ENCODE results near the gene THSD8.
"Not testable (repeated sequence)": the region's sequence is repeated elsewhere in the genome, so short reads cannot be mapped to it uniquely, and the experiment has no call there.

The THSD8 gene

GRCh38 chr19:12792051-12792852, 9.6 kb upstream of the THSD8 start:
- peak; percentile 67 for DNase-seq (ENCODE audit: low read depth)

GRCh38 chr19:12792853-12793289, 9.0 kb upstream of the THSD8 start:
- no peak for DNase-seq (ENCODE audit: low read depth)

GRCh38 chr19:12793290-12794195, 8.3 kb upstream of the THSD8 start:
- peak; percentile 91 for DNase-seq (ENCODE audit: low read depth)

GRCh38 chr19:12794196-12794941, 7.5 kb upstream of the THSD8 start:
- DNase-seq (ENCODE audit: low read depth): no peak

GRCh38 chr19:12794971-12795381, 6.9 kb upstream of the THSD8 start:
- no peak for DNase-seq (ENCODE audit: low read depth)

GRCh38 chr19:12796146-12797071, 5.5 kb upstream of the THSD8 start:
- peak; percentile 59 for DNase-seq (ENCODE audit: low read depth)

GRCh38 chr19:12797141-12797587, 4.7 kb upstream of the THSD8 start:
- DNase-seq (ENCODE audit: low read depth): no peak

- not testable (repeated sequence) for DNase-seq (ENCODE audit: low read depth)
Observed at GRCh38 chr19:12797607-12798006, 4.3 kb upstream of the THSD8 start.

GRCh38 chr19:12799742-12800465, 2.0 kb upstream of the THSD8 start:
- DNase-seq (ENCODE audit: low read depth): no peak

GRCh38 chr19:12800466-12800770, 1.5 kb upstream of the THSD8 start:
- no peak for DNase-seq (ENCODE audit: low read depth)

DNA sequence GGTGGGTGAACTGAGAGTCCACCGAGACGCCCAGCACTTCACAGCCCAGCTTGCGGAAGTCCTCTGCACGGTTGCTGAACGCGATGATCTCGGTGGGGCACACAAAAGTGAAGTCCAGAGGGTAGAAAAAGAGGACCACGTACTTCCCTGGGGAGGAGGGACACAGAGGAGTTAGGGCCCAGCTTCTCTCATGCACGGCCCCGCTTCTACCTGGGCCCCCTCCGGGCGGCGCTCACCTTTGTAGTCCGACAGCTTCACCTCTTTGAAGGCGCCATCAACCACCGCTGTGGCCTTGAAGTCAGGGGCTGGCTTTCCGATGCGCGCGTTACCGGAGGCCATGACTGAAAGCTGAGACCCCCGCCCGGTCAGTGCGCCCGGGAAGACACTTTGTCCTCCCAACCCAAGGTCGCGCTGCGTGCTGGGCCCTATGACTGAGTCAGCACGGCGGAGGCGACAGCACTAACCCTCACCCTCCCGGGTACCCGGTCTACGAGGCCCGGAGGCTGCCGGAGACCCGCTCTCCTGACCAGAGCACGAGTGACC, 875 bp upstream of the THSD8 start:
- DNase-seq (ENCODE audit: low read depth): no peak

DNA sequence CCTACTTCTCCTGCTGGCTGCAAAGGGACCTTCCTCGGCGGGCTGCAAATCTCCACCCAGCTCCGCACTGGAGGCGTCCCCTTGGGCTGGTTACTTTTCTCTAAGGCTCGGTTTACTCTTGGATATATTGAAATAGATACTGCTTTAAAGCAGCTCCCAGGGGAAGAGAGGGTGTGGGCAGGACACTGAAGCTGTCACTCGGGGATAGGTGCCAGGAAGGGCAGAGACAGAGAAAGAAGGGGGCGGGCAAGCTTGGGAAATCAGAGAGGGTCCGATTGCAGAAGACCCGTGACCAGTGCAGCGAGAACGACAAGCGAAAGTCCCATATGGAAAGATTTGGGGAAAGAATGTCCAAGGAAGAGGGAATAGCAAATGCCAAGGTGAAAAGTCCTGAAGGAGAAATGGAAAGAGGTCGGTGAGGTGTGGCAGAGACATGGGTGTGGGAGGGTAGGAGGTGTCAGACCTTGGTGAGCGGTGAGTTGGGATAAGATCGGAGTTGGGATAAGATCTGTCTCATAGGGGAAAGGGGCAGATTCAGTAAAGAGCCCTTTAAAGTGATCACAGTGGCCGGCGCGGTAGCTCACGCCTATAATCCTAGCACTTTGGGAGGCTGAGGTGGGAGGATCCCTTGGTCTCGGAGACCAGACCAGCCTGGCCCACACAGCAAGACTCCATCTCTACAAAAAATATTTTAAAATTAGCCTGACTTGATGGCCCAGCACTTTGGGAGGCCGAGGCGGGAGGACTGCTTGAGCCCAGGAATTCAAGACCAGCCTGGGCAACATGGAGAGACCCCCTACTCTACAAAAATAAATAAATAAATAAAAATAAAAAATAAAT, 618 bp downstream of the THSD8 start:
- no peak for DNase-seq (ENCODE audit: low read depth)

- DNase-seq (ENCODE audit: low read depth): no peak
Observed at GRCh38 chr19:12804051-12804450, 2.2 kb downstream of the THSD8 start.

DNA sequence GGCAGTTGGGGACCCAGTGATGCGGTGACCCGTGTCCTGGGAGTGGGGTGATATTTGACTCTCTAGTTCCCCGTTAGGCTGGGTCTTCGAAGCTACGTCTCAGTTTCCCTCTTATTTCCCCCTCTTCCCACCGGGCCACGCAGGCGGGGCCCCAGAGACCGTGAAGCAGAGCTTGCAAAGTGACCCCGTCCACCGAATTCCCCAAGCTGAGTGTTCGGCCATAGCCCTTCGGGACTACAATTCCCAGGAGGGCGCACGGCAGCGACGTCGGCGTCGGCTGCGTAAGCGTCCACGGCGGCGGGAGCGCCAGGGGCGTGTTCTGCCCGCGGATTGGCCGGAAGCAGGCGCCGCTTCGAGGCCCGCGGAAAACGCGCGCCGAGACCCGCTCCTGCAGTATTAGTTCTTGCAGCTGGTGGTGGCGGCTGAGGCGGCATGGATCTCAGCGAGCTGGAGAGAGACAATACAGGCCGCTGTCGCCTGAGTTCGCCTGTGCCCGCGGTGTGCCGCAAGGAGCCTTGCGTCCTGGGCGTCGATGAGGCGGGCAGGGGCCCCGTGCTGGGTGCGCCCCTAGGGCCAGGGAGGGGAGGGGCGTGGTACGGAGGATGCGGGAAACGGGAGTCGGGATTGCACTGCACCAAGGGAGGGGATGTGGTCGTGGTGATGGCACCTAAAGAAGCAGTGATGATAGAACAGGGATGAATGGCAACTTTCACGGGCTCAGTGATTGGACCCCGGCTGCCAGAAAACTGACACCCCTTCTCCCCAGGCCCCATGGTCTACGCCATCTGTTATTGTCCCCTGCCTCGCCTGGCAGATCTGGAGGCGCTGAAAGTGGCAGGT, 4.6 kb downstream of the THSD8 start, which contains the start of gene RNASEH2A:
TSS of gene RNASEH2A (plus strand) at position 343 of the 840 bp plus-strand sequence. CDS start at position 433, 90 bp downstream.
- DNase-seq (ENCODE audit: low read depth): peak; percentile 80

- DNase-seq (ENCODE audit: low read depth): no peak
Observed at GRCh38 chr19:12815088-12815487, 13.2 kb downstream of the THSD8 start.

DNA sequence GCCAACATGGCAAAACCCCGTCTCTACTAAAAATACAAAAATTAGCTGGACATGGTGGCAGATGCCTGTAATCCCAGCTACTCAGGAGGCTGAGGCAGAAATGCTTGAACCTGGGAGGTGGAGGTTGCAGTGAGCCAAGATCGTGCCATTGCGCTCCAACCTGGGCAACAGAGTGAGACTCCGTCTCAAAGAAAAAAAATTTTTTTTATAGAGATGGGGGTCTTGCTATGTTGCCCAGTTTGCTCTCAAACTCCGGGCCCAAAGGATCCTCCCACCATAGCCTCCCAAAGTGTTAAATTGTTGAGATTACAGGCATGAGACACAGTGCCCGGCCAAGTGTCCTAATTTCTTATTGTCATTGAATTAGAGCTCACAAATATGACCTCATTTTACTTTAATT, 15.3 kb downstream of the THSD8 start:
- DNase-seq (ENCODE audit: low read depth): not testable (repeated sequence)

GRCh38 chr19:12817810-12818209, 15.9 kb downstream of the THSD8 start:
- DNase-seq (ENCODE audit: low read depth): not testable (repeated sequence)

DNA sequence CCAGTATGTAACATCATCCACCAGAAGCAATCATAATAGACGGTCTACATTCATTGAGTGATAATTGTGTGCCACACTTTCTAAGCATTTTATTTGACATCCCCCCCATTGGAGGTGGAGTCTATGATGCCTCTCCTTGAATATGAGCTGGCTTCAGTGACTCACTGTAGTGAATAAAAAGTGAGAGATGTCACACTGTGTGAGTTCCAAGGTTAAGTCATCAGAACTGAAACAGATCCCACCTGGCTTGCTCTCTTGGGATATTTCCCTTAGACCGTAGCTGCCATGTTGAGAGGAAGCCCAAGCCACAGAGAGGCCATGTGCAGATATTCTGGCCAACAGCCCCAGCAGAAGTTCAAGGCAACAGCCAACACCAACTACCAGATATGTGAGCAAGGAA, 19.9 kb downstream of the THSD8 start:
- no peak for DNase-seq (ENCODE audit: low read depth)
